D721Med (cell line): ENCODE data around the gene RPL13A.

Experiments used
- DNase-seq: peaks from one replicate; pipeline ENCODE4 v3.0.0; 2011; ENCODE audit warnings: low spot score; ENCODE audit not compliant: insufficient read length
- FAIRE-seq: peaks from 2 replicates; lab custom pipeline; 2011; peaks lifted over from hg19 to GRCh38; lab: Jason Lieb, UNC
- TF ChIP-seq, protein P1 (sequence below): IDR thresholded peaks from 2 replicates; pipeline ENCODE4 v1.5.1; 2012; ENCODE audit warnings: mild to moderate bottlenecking, control low read depth; ENCODE audit not compliant: insufficient read depth; ENCODE audit errors: missing control alignments

The RPL13A gene

DNA sequence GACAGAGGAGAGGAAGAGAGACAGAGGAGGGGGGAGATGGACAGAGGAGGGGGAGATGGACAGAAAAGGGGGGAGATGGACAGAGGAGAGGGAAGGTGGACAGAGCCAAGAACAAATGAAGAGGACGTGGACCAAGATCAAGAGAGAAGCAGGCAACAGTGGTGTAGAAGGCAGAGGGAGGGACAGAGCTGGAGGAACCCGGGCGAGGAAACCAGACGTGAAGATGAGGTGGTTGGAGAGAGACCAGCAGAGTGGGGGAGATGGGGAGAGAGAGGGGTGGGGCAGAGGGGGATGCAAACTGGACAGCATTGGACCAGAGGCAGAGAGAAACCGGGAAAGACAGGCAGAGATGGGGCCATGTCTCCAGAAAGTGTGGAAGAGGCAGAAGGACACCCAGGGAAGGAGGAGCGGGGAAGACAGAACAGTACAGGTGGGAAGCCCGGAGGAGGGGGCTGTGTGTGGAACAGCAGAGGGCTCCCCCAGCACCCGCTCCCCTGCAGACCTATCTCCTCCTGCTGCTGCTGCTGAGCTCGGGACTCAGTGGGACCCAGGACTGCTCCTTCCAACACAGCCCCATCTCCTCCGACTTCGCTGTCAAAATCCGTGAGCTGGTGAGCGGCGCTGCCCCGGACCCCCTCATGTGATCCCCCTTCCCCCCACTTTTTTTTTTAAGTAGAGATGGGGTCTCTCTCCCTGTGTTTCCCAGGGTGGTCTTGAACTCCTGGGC is 12.1 kb upstream of the RPL13A start:
- FAIRE-seq (no peak), DNase-seq (no peak)
- TF ChIP-seq, protein P1, sequence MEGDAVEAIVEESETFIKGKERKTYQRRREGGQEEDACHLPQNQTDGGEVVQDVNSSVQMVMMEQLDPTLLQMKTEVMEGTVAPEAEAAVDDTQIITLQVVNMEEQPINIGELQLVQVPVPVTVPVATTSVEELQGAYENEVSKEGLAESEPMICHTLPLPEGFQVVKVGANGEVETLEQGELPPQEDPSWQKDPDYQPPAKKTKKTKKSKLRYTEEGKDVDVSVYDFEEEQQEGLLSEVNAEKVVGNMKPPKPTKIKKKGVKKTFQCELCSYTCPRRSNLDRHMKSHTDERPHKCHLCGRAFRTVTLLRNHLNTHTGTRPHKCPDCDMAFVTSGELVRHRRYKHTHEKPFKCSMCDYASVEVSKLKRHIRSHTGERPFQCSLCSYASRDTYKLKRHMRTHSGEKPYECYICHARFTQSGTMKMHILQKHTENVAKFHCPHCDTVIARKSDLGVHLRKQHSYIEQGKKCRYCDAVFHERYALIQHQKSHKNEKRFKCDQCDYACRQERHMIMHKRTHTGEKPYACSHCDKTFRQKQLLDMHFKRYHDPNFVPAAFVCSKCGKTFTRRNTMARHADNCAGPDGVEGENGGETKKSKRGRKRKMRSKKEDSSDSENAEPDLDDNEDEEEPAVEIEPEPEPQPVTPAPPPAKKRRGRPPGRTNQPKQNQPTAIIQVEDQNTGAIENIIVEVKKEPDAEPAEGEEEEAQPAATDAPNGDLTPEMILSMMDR, result no peak

DNA sequence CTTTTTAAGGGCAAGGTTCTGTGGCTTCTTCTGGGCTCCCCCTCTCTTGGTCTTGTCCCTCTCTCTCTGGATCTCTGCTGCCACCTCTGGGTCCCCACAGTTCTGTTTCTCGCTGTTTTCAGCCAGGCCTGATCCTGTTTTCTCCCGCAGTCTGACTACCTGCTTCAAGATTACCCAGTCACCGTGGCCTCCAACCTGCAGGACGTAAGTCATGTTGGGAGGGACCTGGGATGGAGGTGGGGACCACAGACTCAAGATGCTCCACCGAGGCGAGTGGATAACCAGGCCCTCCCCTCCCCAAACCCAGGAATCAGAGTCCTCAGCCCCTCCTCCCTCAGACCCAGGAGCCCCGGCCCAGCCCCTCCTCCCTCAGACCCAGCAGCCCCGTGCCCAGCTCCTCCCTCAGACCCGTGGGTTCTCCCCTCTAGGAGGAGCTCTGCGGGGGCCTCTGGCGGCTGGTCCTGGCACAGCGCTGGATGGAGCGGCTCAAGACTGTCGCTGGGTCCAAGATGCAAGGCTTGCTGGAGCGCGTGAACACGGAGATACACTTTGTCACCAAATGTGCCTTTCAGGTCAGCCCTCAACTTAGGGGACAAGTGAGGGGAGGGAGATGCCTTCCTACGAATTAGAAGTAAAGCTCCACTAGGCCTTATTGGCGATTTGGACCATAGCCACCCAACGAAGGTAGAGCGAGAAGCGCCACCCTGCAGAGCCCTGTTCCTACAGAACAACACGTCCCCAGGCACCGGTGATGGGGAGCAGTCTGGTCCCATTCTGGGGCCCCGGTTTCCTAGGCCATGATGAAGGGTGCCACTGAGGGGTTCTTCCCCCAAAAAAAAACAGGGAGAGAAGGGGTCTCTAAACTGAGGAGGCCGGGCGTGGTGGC is 11.2 kb upstream of the RPL13A start:
- no peak for FAIRE-seq
- TF ChIP-seq, protein P1, result peak; percentile 63
- peak; percentile 84 for DNase-seq

DNA sequence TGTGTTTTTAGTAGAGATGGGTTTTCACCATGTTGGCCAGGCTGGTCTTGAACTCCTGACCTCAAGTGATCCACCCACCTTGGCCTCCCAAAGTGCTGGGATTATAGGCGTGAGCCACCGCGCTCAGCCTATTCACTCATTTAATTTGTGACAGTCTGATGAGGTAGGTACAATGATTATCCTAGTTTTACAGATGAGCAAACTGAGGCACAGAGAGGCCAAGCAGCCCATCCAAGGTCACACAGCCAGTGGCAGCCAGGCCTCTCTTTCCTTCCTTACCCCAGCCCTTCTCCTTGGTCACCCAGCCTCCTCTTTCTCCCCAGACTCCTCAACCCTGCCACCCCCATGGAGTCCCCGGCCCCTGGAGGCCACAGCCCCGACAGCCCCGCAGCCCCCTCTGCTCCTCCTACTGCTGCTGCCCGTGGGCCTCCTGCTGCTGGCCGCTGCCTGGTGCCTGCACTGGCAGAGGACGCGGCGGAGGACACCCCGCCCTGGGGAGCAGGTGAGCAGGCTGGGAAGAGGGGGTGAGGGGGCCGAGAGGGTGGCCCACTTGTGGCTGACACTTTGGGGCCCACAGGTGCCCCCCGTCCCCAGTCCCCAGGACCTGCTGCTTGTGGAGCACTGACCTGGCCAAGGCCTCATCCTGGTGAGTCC is 7.3 kb upstream of the RPL13A start:
- TF ChIP-seq, protein P1, result no peak
- DNase-seq (no peak), FAIRE-seq (no peak)

DNA sequence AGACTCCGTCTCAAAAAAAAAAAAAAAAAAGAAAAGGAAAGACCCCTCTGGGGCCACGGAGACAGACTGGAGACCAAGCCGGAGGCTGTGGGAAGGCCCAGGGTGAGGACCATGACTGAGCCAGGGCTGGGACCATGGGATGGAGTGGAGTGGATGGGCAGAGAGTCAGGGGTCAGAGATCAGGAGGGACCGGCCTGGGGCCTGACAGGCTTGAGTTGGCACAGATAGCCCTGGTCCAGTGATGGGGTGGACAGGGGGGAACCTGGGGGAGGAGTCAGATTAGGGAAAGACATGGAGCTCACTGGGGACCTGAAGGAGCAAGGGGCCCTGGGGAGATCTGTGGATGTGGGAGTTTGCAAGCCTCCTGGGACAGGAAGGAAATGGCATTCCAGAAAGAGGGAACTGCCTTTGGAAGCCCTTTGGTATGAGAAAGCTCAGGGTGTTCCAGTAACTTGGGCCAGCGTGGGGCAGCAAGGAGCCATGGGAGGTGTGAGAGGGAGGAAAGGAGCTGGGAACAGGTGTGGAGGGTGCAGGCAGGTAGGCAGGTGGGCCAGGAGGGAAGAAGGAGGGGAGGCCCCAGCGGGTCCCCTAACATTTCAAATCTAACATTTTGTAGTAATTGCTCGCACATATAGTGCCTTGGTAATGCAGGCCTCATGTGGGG is 6.3 kb upstream of the RPL13A start:
- DNase-seq (no peak), FAIRE-seq (no peak)
- TF ChIP-seq, protein P1, result no peak

DNA sequence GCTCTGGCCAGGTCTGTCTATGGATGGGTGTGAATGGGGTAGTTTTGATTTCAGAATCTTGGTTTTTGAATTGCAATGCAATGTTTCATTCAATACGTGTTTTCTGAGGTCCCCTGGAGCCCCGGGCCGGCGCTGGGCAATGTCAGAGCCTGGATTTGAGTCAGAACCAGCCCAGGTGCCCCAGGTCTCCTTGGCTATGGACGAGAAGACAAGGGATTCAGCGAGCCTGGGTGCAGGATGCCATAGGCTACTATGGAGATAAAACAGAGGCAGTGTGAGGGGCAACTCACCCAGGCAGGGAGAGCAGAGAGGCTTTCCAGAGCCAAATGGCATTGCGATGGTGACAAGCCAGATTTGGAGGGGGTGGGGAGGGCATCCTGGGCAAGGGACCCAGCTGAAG is 1.2 kb upstream of the RPL13A start:
- TF ChIP-seq, protein P1, result no peak
- DNase-seq (no peak), FAIRE-seq (no peak)

DNA sequence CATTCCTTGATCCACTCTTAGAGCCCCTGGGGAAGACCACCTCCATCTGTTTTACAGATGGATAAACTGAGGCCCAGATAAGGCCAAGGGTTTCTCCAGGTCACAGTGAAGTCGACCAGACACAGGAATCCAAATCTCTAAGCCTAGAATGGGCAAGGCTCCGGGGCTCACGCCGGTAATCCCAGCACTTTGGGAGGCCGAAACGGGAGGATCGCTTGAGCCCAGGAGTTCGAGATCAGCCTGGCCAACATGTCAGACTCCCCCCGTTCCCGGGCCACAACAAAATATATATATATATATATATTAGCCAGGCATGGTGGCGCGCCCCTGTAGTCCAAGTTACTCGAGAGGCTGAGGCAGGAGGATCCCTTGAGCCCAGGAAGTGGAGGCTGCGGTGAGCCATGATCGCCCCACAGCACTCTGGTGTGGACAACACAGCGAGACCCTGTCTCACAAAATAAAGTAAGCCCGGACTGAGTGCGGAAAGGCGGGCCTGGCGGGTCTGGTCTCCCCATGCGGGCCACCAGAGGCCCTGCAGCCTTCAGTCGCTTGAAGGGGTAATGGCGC is 615 bp upstream of the RPL13A start:
- TF ChIP-seq, protein P1, result no peak
- FAIRE-seq, result no peak
- no peak for DNase-seq
